ENCODE results near the gene MBNL2.

MBNL2 gene

DNA sequence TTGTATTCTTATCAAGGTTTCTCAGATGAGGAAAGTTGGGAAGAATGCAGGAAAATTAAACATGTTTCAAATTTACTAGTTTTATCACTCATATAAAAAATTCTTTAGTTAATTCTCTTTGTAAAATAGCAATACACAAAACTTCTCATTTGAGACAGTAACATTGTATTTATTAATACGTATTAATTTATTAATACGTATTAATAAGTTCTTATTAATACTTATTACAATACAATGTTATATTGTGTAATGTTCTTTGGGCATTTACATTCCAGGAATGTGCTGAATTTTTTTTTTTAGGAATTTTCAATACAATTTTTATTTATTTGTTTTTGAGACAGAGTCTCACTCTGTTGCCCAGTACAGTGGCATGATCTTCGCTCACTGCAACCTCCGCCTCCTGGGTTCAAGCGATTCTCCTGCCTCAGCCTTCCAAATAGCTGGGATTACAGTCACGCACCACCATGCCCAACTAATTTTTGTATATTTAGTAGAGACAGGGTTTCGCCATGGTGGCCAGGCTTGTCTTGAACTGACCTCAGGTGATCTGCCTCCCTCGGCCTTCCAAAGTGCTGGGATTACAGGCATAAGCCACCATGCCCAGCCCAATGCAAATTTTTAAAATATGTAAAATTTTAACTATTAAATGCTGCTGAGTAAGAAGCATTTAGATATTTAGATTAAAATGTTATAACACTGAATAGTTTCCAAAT lies 31.6 kb downstream of the MBNL2 start:
- Histone ChIP-seq H2AFZ (ENCODE audit: low read depth, low read length) (no peak overlapping the region), H3K4me3 (ENCODE audit: low read length) (no peak overlapping the region), H3K4me1 (ENCODE audit: insufficient read depth, low read length) (peaks cover 6% of the 10 kb centered on the region), H3K27me3 (ENCODE audit: insufficient read depth, low read length) (no peaks in the 10 kb centered on the region), H3K9me3 (ENCODE audit: low read length) (peaks cover 8% of the 10 kb centered on the region), H3K36me3 (ENCODE audit: insufficient read depth, low read length) (no peaks in the 10 kb centered on the region)

DNA sequence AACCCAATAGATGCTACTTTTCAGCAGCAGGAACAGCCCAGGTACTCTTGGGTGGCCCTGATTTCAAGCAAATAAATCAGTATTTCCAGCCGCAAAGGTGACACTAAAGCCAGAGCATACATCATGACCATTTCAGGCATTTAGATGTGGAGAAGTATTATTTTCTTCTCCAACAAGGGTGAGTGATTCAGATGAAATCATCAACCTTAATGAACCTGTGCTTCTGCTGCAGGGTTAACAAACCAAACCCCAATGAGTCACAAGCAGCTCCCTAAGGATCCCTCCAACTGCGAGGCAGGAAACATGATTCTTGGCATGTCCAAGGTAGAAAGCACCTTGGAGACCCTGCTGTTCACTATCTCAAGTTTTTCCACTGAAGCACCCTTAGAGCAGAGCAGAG lies 32.7 kb downstream of the MBNL2 start:
- Histone ChIP-seq H3K36me3 (ENCODE audit: insufficient read depth, low read length) (no peaks in the 10 kb centered on the region), H2AFZ (ENCODE audit: low read depth, low read length) (no peak overlapping the region), H3K27me3 (ENCODE audit: insufficient read depth, low read length) (no peaks in the 10 kb centered on the region), H3K4me3 (ENCODE audit: low read length) (no peak overlapping the region), H3K9me3 (ENCODE audit: low read length) (peaks cover 8% of the 10 kb centered on the region), H3K4me1 (ENCODE audit: insufficient read depth, low read length) (peaks cover 3% of the 10 kb centered on the region)

DNA sequence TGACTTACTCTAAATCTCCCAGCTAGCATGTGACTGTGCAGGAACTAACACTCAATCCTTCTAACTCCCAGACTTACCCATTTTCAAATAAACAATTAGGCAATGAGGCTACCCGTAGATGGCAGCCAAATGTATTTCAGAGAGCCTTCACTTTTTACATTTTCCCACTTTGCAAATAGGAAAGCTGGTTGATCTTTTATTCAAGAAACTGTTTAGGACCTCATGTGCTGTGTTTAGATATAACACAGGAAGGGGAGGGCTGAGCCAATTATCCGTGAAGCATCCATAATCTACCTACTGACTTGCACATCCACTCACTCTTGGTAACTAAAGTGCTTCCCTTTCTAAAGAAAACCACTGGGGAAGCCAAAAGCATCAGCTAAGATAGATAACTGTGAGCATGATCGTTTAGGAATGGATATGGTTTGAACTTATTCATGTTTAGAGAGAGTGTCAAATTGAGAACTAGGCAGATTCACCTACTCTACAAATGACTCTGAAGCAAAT lies 33.4 kb downstream of the MBNL2 start:
- Histone ChIP-seq H3K4me3 (ENCODE audit: low read length) (no peak overlapping the region), H3K4me1 (ENCODE audit: insufficient read depth, low read length) (peaks cover 3% of the 10 kb centered on the region), H3K27me3 (ENCODE audit: insufficient read depth, low read length) (no peaks in the 10 kb centered on the region), H2AFZ (ENCODE audit: low read depth, low read length) (no peak overlapping the region), H3K36me3 (ENCODE audit: insufficient read depth, low read length) (no peaks in the 10 kb centered on the region), H3K9me3 (ENCODE audit: low read length) (peaks cover 8% of the 10 kb centered on the region)

DNA sequence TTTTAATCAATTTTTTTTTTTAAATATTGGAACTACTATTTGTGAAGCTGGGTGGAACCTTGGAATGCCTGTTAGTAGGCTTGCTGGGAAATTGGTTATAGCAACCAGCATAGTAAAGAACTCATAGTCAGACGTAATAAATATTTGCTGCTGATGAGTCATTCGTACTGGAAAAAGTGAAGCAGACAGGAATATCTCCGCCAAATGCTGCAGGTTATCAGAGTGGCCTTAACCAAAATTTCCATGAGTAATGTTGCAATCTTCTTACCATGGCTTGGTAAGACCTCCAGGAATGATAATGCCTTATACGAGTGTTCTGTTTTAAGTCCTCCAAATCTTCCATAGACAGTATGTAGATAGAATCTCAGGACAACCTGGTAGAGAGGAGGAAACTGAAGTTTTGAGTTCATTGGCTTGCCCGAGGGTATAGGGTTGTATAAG lies 34.2 kb downstream of the MBNL2 start:
- Histone ChIP-seq H3K4me1 (ENCODE audit: insufficient read depth, low read length) (peaks cover 3% of the 10 kb centered on the region), H3K27me3 (ENCODE audit: insufficient read depth, low read length) (no peaks in the 10 kb centered on the region)

DNA sequence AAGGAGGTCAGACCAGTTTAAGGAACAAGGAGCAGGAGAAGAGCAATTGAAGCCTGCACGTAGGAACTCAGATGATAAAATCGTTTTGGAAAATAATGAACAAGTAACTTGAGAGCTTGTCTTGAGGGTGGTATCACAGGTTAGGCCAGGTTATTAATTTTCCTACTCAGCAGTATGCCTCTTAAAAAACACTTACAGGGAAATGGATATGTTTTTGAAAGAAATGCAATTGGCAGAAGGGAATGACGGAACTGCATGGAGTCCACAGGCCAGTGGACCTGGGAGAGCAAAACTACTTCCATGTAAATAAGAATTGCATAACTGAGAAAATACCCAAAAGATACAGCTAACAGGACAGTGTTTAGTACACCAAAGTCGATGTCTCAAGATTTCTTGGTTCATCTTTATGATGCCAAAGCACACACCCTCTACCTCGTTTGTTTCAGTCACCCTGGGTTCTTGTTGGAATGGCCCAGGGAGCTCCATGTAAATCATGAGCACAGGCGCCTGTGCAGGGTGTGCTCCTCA lies 35.2 kb downstream of the MBNL2 start:
- Histone ChIP-seq H3K27me3 (ENCODE audit: insufficient read depth, low read length) (no peaks in the 10 kb centered on the region), H2AFZ (ENCODE audit: low read depth, low read length) (no peak overlapping the region), H3K9me3 (ENCODE audit: low read length) (peaks cover 8% of the 10 kb centered on the region), H3K4me1 (ENCODE audit: insufficient read depth, low read length) (peaks cover 3% of the 10 kb centered on the region), H3K36me3 (ENCODE audit: insufficient read depth, low read length) (no peaks in the 10 kb centered on the region), H3K4me3 (ENCODE audit: low read length) (no peak overlapping the region)

More for the DNA sequence above, 34.2 kb downstream of the MBNL2 start:
- Histone ChIP-seq H3K9me3 (ENCODE audit: low read length) (peaks cover 8% of the 10 kb centered on the region), H3K4me3 (ENCODE audit: low read length) (no peak overlapping the region), H3K36me3 (ENCODE audit: insufficient read depth, low read length) (no peaks in the 10 kb centered on the region), H2AFZ (ENCODE audit: low read depth, low read length) (no peak overlapping the region)

DNA sequence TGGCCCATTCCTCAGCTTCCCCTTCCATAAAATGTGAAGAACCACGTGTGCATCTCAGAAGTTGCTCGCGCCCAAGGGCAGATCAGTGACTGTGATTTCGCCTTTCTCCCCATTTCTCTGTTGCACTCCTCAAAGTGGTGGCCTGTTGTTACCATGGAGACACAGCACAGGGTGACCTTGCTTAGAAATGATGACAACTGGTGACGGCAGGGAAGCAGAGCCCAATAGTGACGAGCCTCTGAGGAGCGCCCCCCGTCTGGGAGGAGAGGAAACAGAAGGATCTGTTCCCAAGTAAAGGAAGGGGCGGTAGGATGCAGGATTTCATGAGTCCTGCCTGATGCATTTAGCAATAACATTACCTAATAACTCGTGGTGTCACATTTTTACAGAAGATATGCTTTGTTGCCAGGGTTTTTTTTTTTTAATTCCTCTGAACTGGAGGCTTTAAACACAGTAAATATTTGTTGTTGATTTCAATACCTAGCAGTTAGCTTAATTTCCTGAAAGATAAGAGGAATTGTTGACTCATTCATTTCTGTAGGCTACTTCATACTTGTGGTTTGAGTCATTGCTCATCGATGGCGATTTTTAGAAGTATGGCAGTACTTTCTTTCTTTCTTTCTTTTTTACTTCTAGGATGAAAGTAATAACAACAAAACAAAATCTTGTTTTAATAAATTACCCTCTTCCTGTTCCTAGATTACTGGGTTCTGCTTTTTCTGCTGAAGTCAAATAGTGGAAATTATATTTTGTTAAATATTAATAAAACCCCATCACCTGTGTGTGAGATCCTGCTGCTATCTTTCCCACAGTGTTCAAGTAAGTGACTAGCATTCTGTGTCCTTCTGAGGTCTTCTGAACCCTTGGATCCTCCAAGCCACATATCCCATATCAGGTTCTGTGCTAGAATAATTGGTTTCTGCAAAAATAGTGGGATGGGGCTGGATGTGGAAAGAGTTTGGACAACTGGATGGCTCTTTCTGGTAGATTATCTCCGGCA lies 36.0 kb downstream of the MBNL2 start:
- Histone ChIP-seq H3K36me3 (ENCODE audit: insufficient read depth, low read length) (no peaks in the 10 kb centered on the region), H3K4me1 (ENCODE audit: insufficient read depth, low read length) (peaks cover 3% of the 10 kb centered on the region)

DNA sequence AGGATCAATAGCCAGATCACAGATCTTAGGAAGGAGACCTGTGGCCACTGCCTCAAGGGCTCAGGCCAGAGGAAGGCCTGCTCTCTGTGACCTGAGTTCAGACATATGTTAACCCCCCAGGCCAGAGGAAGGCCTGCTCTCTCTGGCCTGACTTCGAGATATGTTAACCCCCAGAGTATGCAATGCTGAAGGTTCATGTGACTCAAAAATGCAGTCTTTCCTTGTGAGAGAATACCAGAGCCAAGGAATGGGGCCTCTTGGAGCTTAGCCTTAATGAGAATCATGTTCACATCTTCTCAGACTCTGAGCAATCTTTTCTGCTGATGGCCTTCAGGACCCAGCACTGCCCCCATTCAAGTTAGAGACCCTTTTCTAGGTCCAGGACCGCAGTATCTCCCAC lies 36.7 kb downstream of the MBNL2 start:
- H3K27me3 ChIP-seq (ENCODE audit: insufficient read depth, low read length) = no peaks in the 10 kb centered on the region
- no peaks in the 10 kb centered on the region for H3K36me3 ChIP-seq (ENCODE audit: insufficient read depth, low read length)
- H3K4me3 ChIP-seq (ENCODE audit: low read length) = no peak overlapping the region
- H3K9me3 ChIP-seq (ENCODE audit: low read length) = peaks cover 8% of the 10 kb centered on the region
- H3K4me1 ChIP-seq (ENCODE audit: insufficient read depth, low read length) = peaks cover 3% of the 10 kb centered on the region
- H2AFZ ChIP-seq (ENCODE audit: low read depth, low read length) = no peak overlapping the region

More for the DNA sequence above, 36.0 kb downstream of the MBNL2 start:
- no peaks in the 10 kb centered on the region for H3K27me3 ChIP-seq (ENCODE audit: insufficient read depth, low read length)
- H3K4me3 ChIP-seq (ENCODE audit: low read length) = no peak overlapping the region
- peaks cover 8% of the 10 kb centered on the region for H3K9me3 ChIP-seq (ENCODE audit: low read length)
- no peak overlapping the region for H2AFZ ChIP-seq (ENCODE audit: low read depth, low read length)

DNA sequence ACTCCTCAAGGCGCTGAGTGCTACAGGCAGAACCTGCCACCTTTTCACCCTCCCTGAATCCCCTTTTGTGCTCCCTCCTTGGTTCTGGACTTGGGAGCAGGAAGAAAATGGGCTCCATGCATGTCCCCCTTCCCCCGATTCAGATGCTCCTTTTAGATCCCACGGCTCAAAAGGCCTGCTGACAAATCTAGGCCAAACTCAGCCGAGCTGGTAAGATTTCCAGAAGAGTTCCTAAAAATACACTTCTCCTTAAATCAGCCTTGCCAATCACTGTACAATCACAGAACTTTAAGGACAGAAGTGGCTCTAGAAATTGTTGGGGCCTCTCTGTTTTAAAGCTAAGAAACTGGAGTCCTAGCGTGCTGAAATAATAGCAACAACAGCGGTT lies 37.3 kb downstream of the MBNL2 start:
- Histone ChIP-seq H3K4me1 (ENCODE audit: insufficient read depth, low read length) (peaks cover 3% of the 10 kb centered on the region), H3K4me3 (ENCODE audit: low read length) (no peak overlapping the region), H3K27me3 (ENCODE audit: insufficient read depth, low read length) (no peaks in the 10 kb centered on the region), H2AFZ (ENCODE audit: low read depth, low read length) (no peak overlapping the region), H3K36me3 (ENCODE audit: insufficient read depth, low read length) (no peaks in the 10 kb centered on the region), H3K9me3 (ENCODE audit: low read length) (peaks cover 8% of the 10 kb centered on the region)

DNA sequence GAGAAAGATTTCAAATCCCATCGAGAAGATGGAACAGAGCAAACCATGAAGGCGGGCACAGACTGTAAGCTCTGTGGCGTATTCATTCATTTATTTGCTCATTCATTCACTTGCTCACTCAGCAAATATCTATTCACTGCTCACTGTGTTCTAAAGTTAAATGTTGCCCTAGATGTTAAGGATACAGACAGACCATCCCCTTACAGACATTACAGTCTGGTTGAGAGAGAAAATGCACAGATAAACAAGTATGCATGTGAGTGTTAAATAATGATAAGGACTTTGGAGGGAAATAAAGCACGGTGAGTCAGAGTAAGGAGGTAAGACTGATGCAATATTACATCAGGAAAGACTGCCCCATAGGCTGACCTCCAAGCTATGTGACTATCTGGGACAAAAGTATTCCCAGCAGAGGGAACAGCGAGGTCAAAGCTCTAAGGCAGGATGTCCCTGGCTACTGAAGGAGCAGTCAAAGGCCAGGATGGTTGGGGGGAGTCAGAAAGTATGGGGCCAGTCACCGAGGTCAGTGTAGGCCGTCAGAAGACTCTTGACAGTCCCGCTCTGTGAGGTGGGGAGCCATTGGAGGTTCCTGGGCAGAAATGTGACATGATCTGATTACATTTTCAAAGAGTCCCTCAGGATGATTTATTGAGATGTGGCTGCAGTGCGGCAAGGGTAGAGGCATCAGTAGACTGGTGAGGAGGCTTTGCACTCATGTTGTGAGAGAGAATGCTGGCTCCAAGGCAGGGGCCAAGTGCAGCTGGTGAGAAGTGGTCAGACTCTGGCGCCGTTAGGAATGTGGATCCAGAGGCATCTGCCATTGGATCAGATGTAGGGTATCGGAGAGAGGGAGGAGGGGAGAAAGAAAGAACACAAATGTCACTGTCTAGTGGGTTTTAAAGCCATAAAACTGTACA lies 37.9 kb downstream of the MBNL2 start:
- H3K9me3 ChIP-seq (ENCODE audit: low read length) = peaks cover 8% of the 10 kb centered on the region
- no peaks in the 10 kb centered on the region for H3K27me3 ChIP-seq (ENCODE audit: insufficient read depth, low read length)
- peaks cover 3% of the 10 kb centered on the region for H3K4me1 ChIP-seq (ENCODE audit: insufficient read depth, low read length)
- no peak overlapping the region for H3K4me3 ChIP-seq (ENCODE audit: low read length)
- no peak overlapping the region for H2AFZ ChIP-seq (ENCODE audit: low read depth, low read length)
- H3K36me3 ChIP-seq (ENCODE audit: insufficient read depth, low read length) = no peaks in the 10 kb centered on the region

DNA sequence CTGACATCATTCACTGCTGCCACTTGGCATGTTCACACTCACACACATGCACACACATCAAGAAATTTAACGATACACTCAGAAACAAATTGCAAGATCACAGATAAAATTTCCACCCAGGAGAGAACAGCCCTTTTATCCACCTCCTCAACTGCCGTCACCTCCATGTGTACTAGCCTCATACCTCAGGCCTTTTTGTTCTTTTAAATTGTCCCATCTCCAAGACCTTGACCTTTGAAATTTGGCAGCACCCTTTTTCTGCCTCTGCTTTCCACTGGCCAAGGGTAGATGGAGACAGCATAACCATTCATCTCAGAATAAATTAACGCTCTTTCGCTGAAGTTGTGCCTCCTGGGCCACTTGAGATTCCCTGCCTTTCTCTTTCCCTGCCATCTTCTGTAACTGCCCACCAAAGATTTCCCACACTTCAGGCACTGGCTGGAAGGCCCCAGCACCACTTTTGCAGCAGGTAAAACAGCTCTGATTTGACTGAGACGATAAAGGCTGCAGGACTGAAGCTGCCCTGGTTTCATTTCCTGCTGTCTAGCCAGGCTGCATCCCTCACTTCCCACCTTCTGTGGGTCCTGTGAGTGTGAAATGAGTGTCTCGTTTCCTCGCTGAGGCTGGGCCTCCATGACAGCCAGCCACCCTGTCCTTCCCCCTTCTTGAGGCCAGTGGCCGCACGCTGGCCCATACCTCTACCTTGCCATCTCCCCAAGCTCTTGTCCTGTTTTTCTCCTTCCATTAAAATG lies 39.3 kb downstream of the MBNL2 start:
- Histone ChIP-seq H2AFZ (ENCODE audit: low read depth, low read length) (no peak overlapping the region), H3K36me3 (ENCODE audit: insufficient read depth, low read length) (no peaks in the 10 kb centered on the region), H3K9me3 (ENCODE audit: low read length) (peaks cover 7% of the 10 kb centered on the region), H3K4me3 (ENCODE audit: low read length) (no peak overlapping the region), H3K4me1 (ENCODE audit: insufficient read depth, low read length) (peaks cover 7% of the 10 kb centered on the region), H3K27me3 (ENCODE audit: insufficient read depth, low read length) (no peaks in the 10 kb centered on the region)

DNA sequence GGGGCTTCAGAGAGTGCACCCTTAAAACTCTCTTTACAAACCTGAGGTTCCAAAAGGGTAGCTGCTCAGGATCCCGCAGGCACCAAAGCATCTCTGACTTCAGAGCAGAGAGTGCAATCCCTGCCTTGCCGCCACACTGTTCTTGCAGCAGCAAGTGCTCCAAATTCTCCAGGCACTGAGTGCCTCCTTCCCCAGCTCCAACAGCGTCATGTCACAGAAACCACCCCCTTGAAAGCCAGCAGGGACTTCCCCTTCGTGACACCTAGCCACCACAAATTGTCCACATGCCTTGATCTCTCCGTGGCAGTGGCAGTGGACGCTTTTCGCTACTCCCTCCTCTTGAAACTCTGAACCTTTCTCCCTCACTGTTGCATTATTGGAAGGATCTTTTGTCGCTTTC lies 39.9 kb downstream of the MBNL2 start:
- H3K4me3 ChIP-seq (ENCODE audit: low read length) = no peak overlapping the region
- no peak overlapping the region for H2AFZ ChIP-seq (ENCODE audit: low read depth, low read length)
- H3K4me1 ChIP-seq (ENCODE audit: insufficient read depth, low read length) = peaks cover 11% of the 10 kb centered on the region
- H3K27me3 ChIP-seq (ENCODE audit: insufficient read depth, low read length) = no peaks in the 10 kb centered on the region
- no peaks in the 10 kb centered on the region for H3K36me3 ChIP-seq (ENCODE audit: insufficient read depth, low read length)
- peaks cover 3% of the 10 kb centered on the region for H3K9me3 ChIP-seq (ENCODE audit: low read length)

DNA sequence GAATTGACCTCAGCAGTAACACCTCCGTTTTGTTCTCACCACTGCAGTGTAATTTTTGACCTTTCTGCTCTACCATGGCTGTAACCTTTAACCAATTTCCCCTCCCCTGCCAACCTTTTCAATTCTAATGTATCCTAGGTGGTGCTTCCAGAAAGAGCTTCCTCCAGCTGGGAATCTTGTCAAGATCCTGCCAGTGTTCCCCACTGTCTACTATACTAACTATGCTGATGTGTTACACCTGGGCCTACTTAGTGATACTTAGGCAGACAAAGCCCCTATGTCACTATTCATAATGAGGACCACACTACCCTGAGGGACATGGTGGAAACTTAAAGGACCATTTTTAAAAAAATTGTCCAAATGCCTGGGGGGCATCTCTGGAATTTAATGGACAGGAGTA lies 41.0 kb downstream of the MBNL2 start:
- no peaks in the 10 kb centered on the region for H3K36me3 ChIP-seq (ENCODE audit: insufficient read depth, low read length)
- no peaks in the 10 kb centered on the region for H3K9me3 ChIP-seq (ENCODE audit: low read length)
- H3K27me3 ChIP-seq (ENCODE audit: insufficient read depth, low read length) = no peaks in the 10 kb centered on the region
- H3K4me1 ChIP-seq (ENCODE audit: insufficient read depth, low read length) = peaks cover 16% of the 10 kb centered on the region
- no peak overlapping the region for H3K4me3 ChIP-seq (ENCODE audit: low read length)
- H2AFZ ChIP-seq (ENCODE audit: low read depth, low read length) = no peak overlapping the region

Data from neuron (in vitro differentiated cells).